DOHH2 (cell line): ENCODE results near the gene UNC5CL.
A peak's percentile ranks its signal among the peaks of the same experiment; 100 is the strongest.

Experiments
- H3F3A ChIP-seq: fragments of 200-600 bp; sonication (generic), shearing (Covaris generic); 2 replicates; pipeline ENCODE4 v1.6.0; 2016; ENCODE audit warnings: antibody characterized with exemption, mild to moderate bottlenecking; ENCODE audit not compliant: control insufficient read depth, insufficient read depth
- H3K27ac ChIP-seq: fragments of 200-600 bp; sonication (generic); 2 replicates; pipeline ENCODE4 v1.5.1; 2014; ENCODE audit warnings: low read depth, mild to moderate bottlenecking, low read length, moderate library complexity
- H3K27me3 ChIP-seq: fragments of 200-600 bp; sonication (generic); 2 replicates; pipeline ENCODE4 v1.6.1; 2014; ENCODE audit warnings: mild to moderate bottlenecking, low read length, mixed read lengths; ENCODE audit not compliant: control insufficient read depth
- H3K36me3 ChIP-seq: fragments of 200-600 bp; sonication (generic); 2 replicates; pipeline ENCODE4 v1.6.1; 2014; ENCODE audit warnings: mild to moderate bottlenecking, low read length, moderate library complexity, mixed read lengths; ENCODE audit not compliant: control insufficient read depth
- H3K4me1 ChIP-seq: fragments of 200-600 bp; sonication (generic); 2 replicates; pipeline ENCODE4 v1.6.1; 2014; ENCODE audit warnings: mild to moderate bottlenecking, low read length, mixed read lengths; ENCODE audit not compliant: control insufficient read depth
- H3K4me2 ChIP-seq: fragments of 200-600 bp; sonication (generic); 2 replicates; pipeline ENCODE4 v1.6.0; 2014; ENCODE audit warnings: mild to moderate bottlenecking, low read length, moderate library complexity
- H3K4me3 ChIP-seq: fragments of 200-600 bp; sonication (generic); 2 replicates; pipeline ENCODE4 v1.5.1; 2014; ENCODE audit warnings: mild to moderate bottlenecking, low read length, mixed read lengths
- H3K79me2 ChIP-seq: fragments of 200-600 bp; sonication (generic); 2 replicates; pipeline ENCODE4 v1.6.1; 2014; ENCODE audit warnings: mild to moderate bottlenecking, low read length, mixed read lengths; ENCODE audit not compliant: control insufficient read depth
- H3K9me2 ChIP-seq: fragments of 200-600 bp; sonication (generic); replicated peaks from 2 replicates; pipeline ENCODE4 v1.6.1; 2014; ENCODE audit warnings: mild to moderate bottlenecking, low read length, mixed read lengths; ENCODE audit not compliant: control insufficient read depth
- H3K9me3 ChIP-seq: fragments of 200-600 bp; sonication (generic); 2 replicates; pipeline ENCODE4 v1.6.1; 2014; ENCODE audit warnings: antibody characterized with exemption, low read length, mixed read lengths; ENCODE audit not compliant: control insufficient read depth, insufficient read depth
- H4K20me1 ChIP-seq: fragments of 200-600 bp; sonication (generic); 2 replicates; pipeline ENCODE4 v1.6.0; 2014; ENCODE audit warnings: low read depth, mild to moderate bottlenecking, antibody characterized with exemption, low read length, moderate library complexity; ENCODE audit not compliant: control insufficient read depth, insufficient read depth
- CTCF ChIP-seq: fragments of 200-600 bp; sonication (generic); IDR thresholded peaks from one replicate; pipeline ENCODE4 v1.5.1; 2014; ENCODE audit warnings: antibody characterized with exemption, mild to moderate bottlenecking, low read depth, low read length; ENCODE audit not compliant: poor library complexity, severe bottlenecking
- EZH2phosphoT487 ChIP-seq: fragments of 200-600 bp; sonication (generic); IDR thresholded peaks from 2 replicates; pipeline ENCODE4 v1.6.1; 2017; ENCODE audit warnings: borderline replicate concordance, mild to moderate bottlenecking, antibody characterized with exemption, low read length, moderate library complexity, mixed read lengths

Gene UNC5CL

GRCh38 chr6:41053041-41053440, 14.0 kb upstream of the UNC5CL start, which contains the start of gene APOBEC2:
Gene APOBEC2 (plus strand): TSS chr6:41053202. CDS start chr6:41053348, 146 bp downstream.
- TF ChIP-seq EZH2phosphoT487 = no peak
- Histone ChIP-seq H3F3A (no peaks in the 10 kb centered on the region), H3K4me3 (peak within 1 kb of the TSS; percentile 41; the same call in 1 of the 2 replicates), H3K79me2 (no peaks in the 10 kb centered on the region), H3K9me3 (no peaks in the 10 kb centered on the region), H3K27me3 (no peaks in the 10 kb centered on the region), H3K36me3 (no peaks in the 10 kb centered on the region), H4K20me1 (no peaks in the 10 kb centered on the region), H3K4me1 (peaks cover 30% of the 10 kb centered on the region), H3K9me2 (no peaks in the 10 kb centered on the region), H3K27ac (0 out of 2 replicates have a peak within 1 kb of the TSS, but pooled peaks have one; percentile 12), H3K4me2 (peak within 1 kb of the TSS; percentile 63)

GRCh38 chr6:41051873-41052272, 12.9 kb upstream of the UNC5CL start:
- H3K79me2 ChIP-seq = no peaks in the 10 kb centered on the region

GRCh38 chr6:41050536-41050935, 11.5 kb upstream of the UNC5CL start:
- H4K20me1 ChIP-seq = no peaks in the 10 kb centered on the region
- H3K4me1 ChIP-seq = peaks cover 26% of the 10 kb centered on the region
- no peaks in the 10 kb centered on the region for H3K9me3 ChIP-seq
- no peaks in the 10 kb centered on the region for H3K9me2 ChIP-seq
- H3K4me2 ChIP-seq = no peak overlapping the region
- H3K79me2 ChIP-seq = no peaks in the 10 kb centered on the region
- no peaks in the 10 kb centered on the region for H3F3A ChIP-seq
- H3K27me3 ChIP-seq = no peaks in the 10 kb centered on the region
- no peak overlapping the region for H3K27ac ChIP-seq
- no peak overlapping the region for H3K4me3 ChIP-seq
- H3K36me3 ChIP-seq = no peaks in the 10 kb centered on the region
- TF ChIP-seq EZH2phosphoT487 = no peak

More at GRCh38 chr6:41051873-41052272, 12.9 kb upstream of the UNC5CL start:
- TF ChIP-seq CTCF = no peak
- TF ChIP-seq EZH2phosphoT487 = no peak
- Histone ChIP-seq H3K4me3 (peak overlapping the region; percentile 41), H3F3A (no peaks in the 10 kb centered on the region), H3K4me2 (peak overlapping the region; percentile 63), H3K9me2 (no peaks in the 10 kb centered on the region), H3K27me3 (no peaks in the 10 kb centered on the region), H3K4me1 (peaks cover 30% of the 10 kb centered on the region), H3K27ac (0 out of 2 replicates have a peak overlapping the region, but pooled peaks have one; percentile 12), H4K20me1 (no peaks in the 10 kb centered on the region), H3K9me3 (no peaks in the 10 kb centered on the region), H3K36me3 (no peaks in the 10 kb centered on the region)

GRCh38 chr6:41049955-41050354, 10.9 kb upstream of the UNC5CL start:
- Histone ChIP-seq H3F3A (no peaks in the 10 kb centered on the region), H3K4me3 (no peak overlapping the region), H3K79me2 (no peaks in the 10 kb centered on the region), H3K36me3 (no peaks in the 10 kb centered on the region), H3K4me1 (peaks cover 20% of the 10 kb centered on the region), H3K9me3 (no peaks in the 10 kb centered on the region), H3K27ac (no peak overlapping the region), H3K27me3 (no peaks in the 10 kb centered on the region), H3K4me2 (no peak overlapping the region), H4K20me1 (no peaks in the 10 kb centered on the region), H3K9me2 (no peaks in the 10 kb centered on the region)
- TF ChIP-seq CTCF (no peak), EZH2phosphoT487 (no peak)
